ENCODE data around the gene RNF121. TPM values are rescaled to one million over a fixed set of nuclear protein-coding genes. Genes with fewer than 3 reads are reported as not detected.

Gene RNF121
- total and polyA plus RNA-seq, 12 donors, result 13.3 to 49.3 (median 31.3) TPM

DNA sequence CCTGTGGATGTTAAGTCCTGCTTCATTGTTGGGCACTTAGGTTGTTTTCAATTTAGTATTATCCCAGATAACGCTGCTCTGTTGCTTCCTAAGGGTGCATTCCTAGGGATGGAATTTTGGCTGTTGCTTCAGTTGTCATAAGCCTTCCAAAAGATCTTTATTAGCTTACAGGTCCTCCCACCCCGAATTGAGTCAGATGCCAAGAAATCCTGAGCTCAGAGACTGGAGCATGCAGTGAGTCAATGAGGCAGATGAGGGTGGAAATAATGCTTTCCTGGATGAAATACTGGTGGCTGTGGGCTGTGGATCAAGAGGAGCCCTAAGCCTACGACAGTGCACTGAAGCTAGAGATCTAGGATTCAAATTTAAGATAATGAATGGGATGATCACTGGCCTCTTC, 59.2 kb downstream of the RNF121 start:
- TF ChIP-seq POLR2A (IDR thresholded peaks at IDR 0.05), result no peak
- TF ChIP-seq, protein P1, sequence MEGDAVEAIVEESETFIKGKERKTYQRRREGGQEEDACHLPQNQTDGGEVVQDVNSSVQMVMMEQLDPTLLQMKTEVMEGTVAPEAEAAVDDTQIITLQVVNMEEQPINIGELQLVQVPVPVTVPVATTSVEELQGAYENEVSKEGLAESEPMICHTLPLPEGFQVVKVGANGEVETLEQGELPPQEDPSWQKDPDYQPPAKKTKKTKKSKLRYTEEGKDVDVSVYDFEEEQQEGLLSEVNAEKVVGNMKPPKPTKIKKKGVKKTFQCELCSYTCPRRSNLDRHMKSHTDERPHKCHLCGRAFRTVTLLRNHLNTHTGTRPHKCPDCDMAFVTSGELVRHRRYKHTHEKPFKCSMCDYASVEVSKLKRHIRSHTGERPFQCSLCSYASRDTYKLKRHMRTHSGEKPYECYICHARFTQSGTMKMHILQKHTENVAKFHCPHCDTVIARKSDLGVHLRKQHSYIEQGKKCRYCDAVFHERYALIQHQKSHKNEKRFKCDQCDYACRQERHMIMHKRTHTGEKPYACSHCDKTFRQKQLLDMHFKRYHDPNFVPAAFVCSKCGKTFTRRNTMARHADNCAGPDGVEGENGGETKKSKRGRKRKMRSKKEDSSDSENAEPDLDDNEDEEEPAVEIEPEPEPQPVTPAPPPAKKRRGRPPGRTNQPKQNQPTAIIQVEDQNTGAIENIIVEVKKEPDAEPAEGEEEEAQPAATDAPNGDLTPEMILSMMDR (IDR thresholded peaks at IDR 0.05), result no peak

DNA sequence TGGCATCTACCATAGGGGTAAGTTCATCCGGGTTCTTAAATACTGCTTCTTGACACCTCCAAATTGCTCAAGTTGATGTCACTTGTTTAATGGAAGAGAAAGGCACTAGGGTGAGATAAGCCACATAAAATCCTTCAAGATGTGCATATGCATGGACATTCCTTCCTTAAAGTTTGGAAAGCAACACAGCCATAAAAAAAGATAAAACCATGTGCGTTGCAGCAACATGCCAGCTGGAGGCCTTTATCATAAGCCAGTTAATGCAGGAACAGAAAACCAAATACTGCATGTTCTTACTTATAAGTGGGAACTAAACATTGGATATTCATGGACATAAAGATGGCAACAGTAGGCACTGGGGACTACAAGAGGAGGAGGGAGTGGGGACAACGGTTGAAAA, 61.9 kb downstream of the RNF121 start:
- 62 to 81% (median 63%) methylated on average over 3 of the region's 3 CpGs for WGBS, 4 donors
- Histone ChIP-seq H3K27me3 (no peaks in the 10 kb centered on the region), H3K4me3 (no peak overlapping the region), H3K4me1 (replicated peaks in 1 of 2) (no peaks in the 10 kb centered on the region), H3K27ac (no peak overlapping the region), H3K36me3 (replicated peaks in 1 of 2) (no peaks in the 10 kb centered on the region), H3K9me3 (replicated peaks in 1 of 3) (no peaks in the 10 kb centered on the region)
- intact Hi-C loops (cut with DNase I), result no loop called here
- no peak for DNase-seq
- no peak for TF ChIP-seq POLR2A (IDR thresholded peaks at IDR 0.05)

More for the DNA sequence above, 59.2 kb downstream of the RNF121 start:
- Histone ChIP-seq H3K36me3 (replicated peaks in 1 of 2) (no peaks in the 10 kb centered on the region), H3K9me3 (replicated peaks in 1 of 3) (no peaks in the 10 kb centered on the region), H3K27ac (peak overlapping the region in 2 of 5 donors; percentile 3 to 28), H3K4me1 (replicated peaks in 1 of 2) (no peaks in the 10 kb centered on the region), H3K4me3 (no peak overlapping the region), H3K27me3 (no peaks in the 10 kb centered on the region)
- peak in 1 of 7 donors; percentile 45 for DNase-seq
- 66 to 74% (median 67%) methylated on average over 3 of the region's 3 CpGs for WGBS, 4 donors
- intact Hi-C loops (cut with DNase I), result no loop called here

GRCh38 chr11:71991494-71991893, 62.6 kb downstream of the RNF121 start:
- 67 to 92% (median 85%) methylated on average over 3 of the region's 3 CpGs for WGBS, 4 donors
- DNase-seq, result no peak
- intact Hi-C loops (cut with DNase I), result no loop called here
- Histone ChIP-seq H3K36me3 (replicated peaks in 1 of 2) (no peaks in the 10 kb centered on the region), H3K27ac (peak overlapping the region in 1 of 5 donors; percentile 12), H3K9me3 (replicated peaks in 1 of 3) (no peaks in the 10 kb centered on the region), H3K4me1 (replicated peaks in 1 of 2) (no peaks in the 10 kb centered on the region), H3K4me3 (no peak overlapping the region), H3K27me3 (no peaks in the 10 kb centered on the region)
- TF ChIP-seq POLR2A (IDR thresholded peaks at IDR 0.05), result no peak
- TF ChIP-seq, protein P1 (IDR thresholded peaks at IDR 0.05), result no peak

GRCh38 chr11:71992136-71992730, 63.4 kb downstream of the RNF121 start:
- 75 to 87% (median 84%) methylated on average over 3 of the region's 3 CpGs for WGBS, 4 donors
- no peak for TF ChIP-seq POLR2A (IDR thresholded peaks at IDR 0.05)
- TF ChIP-seq, protein P1 (IDR thresholded peaks at IDR 0.05), result no peak
- intact Hi-C loops (cut with DNase I), result no loop called here

DNA sequence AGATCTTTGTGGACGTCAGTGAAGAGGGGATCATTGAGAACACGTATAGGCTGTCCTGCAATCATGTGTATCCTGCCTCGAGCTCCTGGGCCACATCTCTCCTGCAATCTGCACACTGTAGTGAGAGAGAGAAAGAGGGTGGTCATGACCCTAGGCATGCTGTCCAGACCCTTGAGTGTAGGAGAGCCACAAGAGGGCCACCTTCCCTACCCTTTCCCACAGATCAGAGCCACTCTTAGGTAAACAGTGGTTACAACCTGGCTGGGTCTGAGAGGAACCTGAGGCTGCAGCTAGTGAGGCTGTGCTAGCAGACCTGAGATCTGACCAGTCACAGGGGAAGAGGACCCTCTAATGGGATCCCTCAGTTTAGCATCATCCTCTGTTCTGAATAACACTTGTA, 65.9 kb downstream of the RNF121 start:
- H3K9me3 ChIP-seq (replicated peaks in 1 of 3), result no peaks in the 10 kb centered on the region
- TF ChIP-seq POLR2A (IDR thresholded peaks at IDR 0.05), result no peak
- TF ChIP-seq, protein P1 (IDR thresholded peaks at IDR 0.05), result no peak
- WGBS, 4 donors, result 87 to 95% (median 91%) methylated on average over 3 of the region's 3 CpGs
- H3K4me3 ChIP-seq, result no peak overlapping the region
- DNase-seq, result no peak
- H3K27me3 ChIP-seq, result no peaks in the 10 kb centered on the region
- peaks cover 3 to 12% of the 10 kb centered on the region in 2 donors for H3K4me1 ChIP-seq (replicated peaks in 1 of 2)
- H3K36me3 ChIP-seq (replicated peaks in 1 of 2), result no peaks in the 10 kb centered on the region
- no peak overlapping the region for H3K27ac ChIP-seq
- intact Hi-C loops (cut with DNase I), result no loop called here

More at GRCh38 chr11:71992136-71992730, 63.4 kb downstream of the RNF121 start:
- no peaks in the 10 kb centered on the region for H3K4me1 ChIP-seq (replicated peaks in 1 of 2)
- H3K36me3 ChIP-seq (replicated peaks in 1 of 2), result no peaks in the 10 kb centered on the region
- H3K27me3 ChIP-seq, result no peaks in the 10 kb centered on the region
- no peaks in the 10 kb centered on the region for H3K9me3 ChIP-seq (replicated peaks in 1 of 3)
- H3K27ac ChIP-seq, result no peak overlapping the region
- no peak for DNase-seq
- H3K4me3 ChIP-seq, result no peak overlapping the region
